ENCODE data around the gene SPRED3.

SPRED3 gene

GRCh38 chr19:38373907-38374331 is 14.6 kb upstream of the SPRED3 start:
- DNase-seq (ENCODE audit: low spot score): no peak
- FAIRE-seq: no peak

GRCh38 chr19:38374332-38375097 is 14.0 kb upstream of the SPRED3 start, which contains the start of gene PSMD8:
Gene PSMD8, plus strand, starts transcription at chr19:38374571. Its CDS starts 31 bp downstream, at chr19:38374602.
- peak; percentile 98 for DNase-seq (ENCODE audit: low spot score)
- FAIRE-seq: peak; percentile 27

GRCh38 chr19:38375098-38375493 is 13.4 kb upstream of the SPRED3 start:
- FAIRE-seq: no peak

GRCh38 chr19:38375748-38376147 is 12.7 kb upstream of the SPRED3 start:
- FAIRE-seq (no peak), DNase-seq (ENCODE audit: low spot score) (no peak)

More at GRCh38 chr19:38375098-38375493, 13.4 kb upstream of the SPRED3 start:
- no peak for DNase-seq (ENCODE audit: low spot score)

- DNase-seq (ENCODE audit: low spot score) (no peak), FAIRE-seq (no peak)
Measured at GRCh38 chr19:38376576-38376975, 11.9 kb upstream of the SPRED3 start.

GRCh38 chr19:38377052-38377451 is 11.4 kb upstream of the SPRED3 start:
- FAIRE-seq: no peak
- DNase-seq (ENCODE audit: low spot score): no peak

- FAIRE-seq: no peak
Measured at GRCh38 chr19:38378866-38379265, 9.6 kb upstream of the SPRED3 start.

GRCh38 chr19:38381138-38381537 is 7.4 kb upstream of the SPRED3 start:
- no peak for FAIRE-seq
- no peak for DNase-seq (ENCODE audit: low spot score)

More at GRCh38 chr19:38378866-38379265, 9.6 kb upstream of the SPRED3 start:
- DNase-seq (ENCODE audit: low spot score): no peak

- FAIRE-seq (no peak), DNase-seq (ENCODE audit: low spot score) (no peak)
Measured at GRCh38 chr19:38383184-38383583, 5.3 kb upstream of the SPRED3 start.

GRCh38 chr19:38383743-38384142 is 4.8 kb upstream of the SPRED3 start:
- FAIRE-seq (no peak), DNase-seq (ENCODE audit: low spot score) (no peak)

GRCh38 chr19:38384209-38385027 is 4.1 kb upstream of the SPRED3 start:
- FAIRE-seq (peak; percentile 20), DNase-seq (ENCODE audit: low spot score) (no peak)

- no peak for FAIRE-seq
- no peak for DNase-seq (ENCODE audit: low spot score)
Measured at GRCh38 chr19:38385057-38385803, 3.3 kb upstream of the SPRED3 start.

GRCh38 chr19:38385804-38386257 is 2.7 kb upstream of the SPRED3 start:
- FAIRE-seq (no peak), DNase-seq (ENCODE audit: low spot score) (no peak)

- FAIRE-seq (no peak), DNase-seq (ENCODE audit: low spot score) (no peak)
Measured at GRCh38 chr19:38386300-38386970, 2.1 kb upstream of the SPRED3 start.

- FAIRE-seq (no peak), DNase-seq (ENCODE audit: low spot score) (no peak)
Measured at GRCh38 chr19:38386971-38387549, 1.4 kb upstream of the SPRED3 start.

GRCh38 chr19:38387550-38388348 is 748 bp upstream of the SPRED3 start, which contains the start of gene GGN:
Gene GGN, minus strand, starts transcription at chr19:38388034. Its CDS starts 773 bp downstream, at chr19:38387261.
- peak; percentile 92 for DNase-seq (ENCODE audit: low spot score)
- FAIRE-seq: peak; percentile 53

- DNase-seq (ENCODE audit: low spot score) (peak; percentile 86), FAIRE-seq (no peak)
Measured at GRCh38 chr19:38389101-38389925, 816 bp downstream of the SPRED3 start.

Data from urothelium cell line (cell line).